HG03342 (cell line): Measurements from ENCODE around the gene PPFIA1.

Experiments
- ATAC-seq: cut with Tn5 transposase; IDR thresholded peaks from one replicate; pipeline ENCODE4 v1.9.1; 2021; ENCODE audit warnings: mild to moderate bottlenecking, moderate library complexity; ENCODE audit not compliant: unreplicated experiment

The PPFIA1 gene

DNA sequence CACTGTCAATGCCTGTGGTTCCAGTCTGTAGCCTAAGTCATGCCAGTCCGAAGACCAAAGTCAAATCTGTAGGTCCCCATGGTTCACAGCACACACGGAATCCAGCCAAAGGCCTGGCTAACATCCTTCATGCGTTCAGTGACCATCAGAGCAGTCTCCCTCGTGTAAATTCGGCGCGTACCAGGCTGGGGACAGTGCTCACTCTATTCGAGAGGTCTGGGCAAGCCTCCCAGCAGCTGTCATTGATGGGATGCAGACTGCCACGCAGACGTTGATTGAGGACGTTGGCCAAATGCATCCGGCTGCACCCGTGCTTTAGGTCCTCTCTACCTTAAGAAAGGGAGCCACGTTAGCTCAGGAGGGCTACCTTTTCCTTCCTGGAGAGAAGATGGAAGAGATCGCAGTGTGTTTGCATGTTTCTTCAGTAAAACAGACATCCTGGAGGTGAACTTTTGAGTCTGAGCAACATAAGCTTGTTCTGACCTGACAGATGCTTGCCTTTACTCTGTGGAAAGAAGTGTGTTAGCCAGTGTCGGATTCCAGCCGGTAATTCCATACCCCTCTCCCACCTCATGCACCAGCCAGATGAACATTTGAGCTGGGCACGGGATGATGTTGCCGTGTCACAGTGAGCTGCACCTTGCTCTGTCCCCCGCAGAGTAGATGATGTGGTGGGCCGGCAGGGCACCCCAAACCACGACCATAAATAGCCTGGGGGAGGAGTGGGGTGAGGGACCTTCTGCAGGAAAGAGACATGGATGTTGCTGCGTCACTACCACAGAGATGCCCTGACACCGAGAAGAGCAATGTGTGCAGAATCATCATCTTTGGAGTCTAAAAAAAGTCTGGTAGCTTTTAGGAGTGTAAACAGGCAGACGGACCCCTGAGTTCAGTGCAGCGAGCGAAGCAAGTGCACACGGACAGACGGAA, 140.1 kb downstream of the PPFIA1 start:
- ATAC-seq, result no peak

DNA sequence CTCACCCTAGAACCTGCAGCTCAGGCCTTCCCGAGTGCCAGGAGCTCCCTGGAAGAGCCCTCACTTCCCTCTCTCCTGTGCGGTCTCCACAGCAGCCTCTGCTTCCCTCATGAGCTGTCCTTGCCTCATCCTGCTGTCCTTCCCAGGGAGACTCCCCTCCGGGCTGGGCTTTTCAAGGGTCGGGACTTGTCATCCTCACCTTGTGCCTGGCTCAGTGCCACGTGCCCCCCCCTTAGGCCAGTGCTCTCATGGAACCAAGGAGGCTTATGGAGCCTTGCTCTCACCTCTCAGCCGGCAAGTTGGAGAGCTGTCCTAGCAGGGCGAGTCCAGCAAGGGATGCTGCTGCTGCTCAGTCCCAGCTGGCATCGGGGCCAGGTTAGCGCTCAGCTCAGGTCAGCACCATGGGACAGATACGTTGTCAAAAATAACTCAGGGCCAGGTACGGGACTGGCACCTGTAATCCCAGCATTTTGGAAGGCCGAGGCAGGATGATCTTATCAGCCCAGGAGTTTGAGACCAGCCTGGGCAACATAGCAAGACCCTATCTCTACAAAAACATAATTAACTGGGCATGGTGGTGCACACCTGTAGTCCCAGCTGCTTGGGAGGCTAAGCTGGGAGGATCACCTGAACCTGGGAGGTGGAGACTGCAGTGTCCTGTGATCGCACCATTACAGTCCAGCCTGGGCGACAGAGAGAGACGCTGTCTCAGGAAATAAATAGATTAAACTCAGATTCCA, 141.4 kb downstream of the PPFIA1 start:
- no peak for ATAC-seq

DNA sequence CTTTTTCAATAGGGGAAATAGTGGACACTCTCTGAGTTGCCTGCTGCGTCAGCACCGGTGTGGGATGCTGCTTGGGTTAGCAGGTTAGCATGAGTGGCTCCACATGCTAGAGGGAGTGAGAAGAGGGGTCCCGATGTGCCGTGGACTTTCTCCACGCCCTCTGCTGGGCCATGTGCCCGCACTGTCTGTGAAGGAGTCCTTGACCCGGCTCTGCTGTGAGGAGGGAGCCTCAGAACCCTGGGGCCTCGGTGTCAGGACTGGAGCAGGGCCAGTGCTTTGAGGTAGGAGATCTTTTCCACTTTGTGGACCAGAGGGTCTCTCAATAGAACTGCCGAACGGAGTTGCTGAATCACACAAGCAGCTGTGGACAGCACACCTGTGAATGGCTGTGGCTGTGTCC, 142.7 kb downstream of the PPFIA1 start:
- no peak for ATAC-seq

DNA sequence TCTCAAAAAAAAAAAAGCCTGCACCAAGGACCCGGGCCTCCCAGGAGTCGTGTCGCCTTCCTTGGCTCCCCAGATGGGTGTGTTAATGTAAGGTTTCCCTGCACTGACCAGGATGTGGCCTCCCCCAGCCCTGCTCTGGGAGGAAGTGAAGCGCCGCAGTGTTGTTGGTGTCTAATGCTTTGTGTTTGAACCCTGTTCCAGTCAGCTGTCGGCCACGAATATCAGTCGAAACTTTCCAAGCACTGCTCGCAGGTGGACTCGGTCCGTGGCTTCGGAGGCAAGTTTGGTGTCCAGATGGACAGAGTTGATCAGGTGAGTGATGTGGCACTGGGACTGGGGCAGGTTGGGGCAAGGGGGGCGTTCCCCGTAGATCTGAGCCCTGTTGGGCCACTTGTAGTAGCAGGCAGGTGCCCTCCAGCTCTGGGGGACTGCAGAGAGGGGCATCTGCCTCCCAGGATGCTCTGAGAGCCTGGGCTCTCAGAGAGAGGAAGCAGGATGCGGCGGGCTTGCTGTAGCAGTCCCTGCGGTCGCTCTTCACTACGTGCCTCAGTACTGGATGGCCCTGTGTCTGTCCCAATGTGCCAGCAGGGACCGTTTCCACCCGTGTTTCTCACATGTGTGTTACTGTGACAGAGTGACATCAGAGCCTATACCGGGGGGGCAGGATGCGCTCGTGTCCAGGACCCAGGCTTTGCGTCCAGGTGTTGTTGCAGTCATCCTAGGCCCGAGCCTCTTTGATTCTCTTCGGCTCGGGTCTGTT, 144.0 kb downstream of the PPFIA1 start:
- no peak for ATAC-seq

DNA sequence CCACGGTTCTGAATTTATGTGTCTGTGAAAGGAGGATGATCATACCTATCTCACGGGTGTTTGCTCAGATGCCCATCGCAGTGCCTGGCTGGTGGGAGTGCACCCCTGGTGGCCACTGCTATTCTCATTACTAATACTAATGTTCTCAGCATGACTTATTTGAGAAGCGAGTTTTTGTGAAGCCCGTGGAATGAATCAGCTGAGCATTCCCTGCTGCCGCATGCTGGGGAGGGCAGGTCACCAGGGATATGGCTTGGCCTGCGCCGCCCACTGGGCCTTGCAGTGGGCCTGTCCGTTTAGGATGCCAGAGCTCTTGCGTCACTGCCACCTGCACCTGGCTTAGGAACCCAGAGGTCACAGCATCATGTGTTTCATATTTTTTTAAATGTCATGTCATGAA, 144.7 kb downstream of the PPFIA1 start:
- ATAC-seq, result no peak

DNA sequence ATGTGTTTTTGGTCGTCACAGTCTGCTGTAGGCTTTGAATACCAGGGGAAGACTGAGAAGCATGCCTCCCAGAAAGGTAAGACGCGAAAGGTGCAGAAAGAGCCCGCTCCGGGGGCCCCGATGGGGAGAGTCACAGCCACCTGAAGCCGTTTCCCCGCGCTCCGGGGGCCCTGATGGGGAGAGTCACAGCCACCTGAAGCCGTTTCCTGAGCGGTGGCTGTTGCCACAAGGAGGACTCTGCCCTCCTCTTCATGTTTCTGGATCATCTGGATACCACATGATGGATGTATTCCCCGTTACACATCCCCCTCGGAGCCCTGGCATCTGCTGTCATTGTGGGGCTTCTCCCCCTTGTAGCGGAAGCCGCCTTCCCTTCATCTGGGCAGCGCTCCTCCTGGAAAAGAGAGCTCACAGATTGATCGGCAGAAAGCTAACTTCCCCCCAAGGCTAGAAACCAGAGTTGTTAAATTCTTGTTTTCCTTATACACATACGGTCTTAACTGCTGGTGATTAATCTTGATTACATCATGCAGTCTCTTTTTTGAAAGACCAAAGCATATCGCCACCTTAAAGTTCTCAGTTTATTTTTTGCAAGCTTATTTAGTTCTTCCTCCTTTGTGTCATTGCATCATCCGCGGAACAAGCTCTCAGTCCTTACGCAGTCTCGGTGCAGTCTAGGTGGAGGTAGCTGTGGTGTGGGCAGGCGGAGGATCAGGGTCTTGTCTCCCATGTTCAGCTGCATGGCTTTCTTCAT, 145.3 kb downstream of the PPFIA1 start:
- no peak for ATAC-seq

DNA sequence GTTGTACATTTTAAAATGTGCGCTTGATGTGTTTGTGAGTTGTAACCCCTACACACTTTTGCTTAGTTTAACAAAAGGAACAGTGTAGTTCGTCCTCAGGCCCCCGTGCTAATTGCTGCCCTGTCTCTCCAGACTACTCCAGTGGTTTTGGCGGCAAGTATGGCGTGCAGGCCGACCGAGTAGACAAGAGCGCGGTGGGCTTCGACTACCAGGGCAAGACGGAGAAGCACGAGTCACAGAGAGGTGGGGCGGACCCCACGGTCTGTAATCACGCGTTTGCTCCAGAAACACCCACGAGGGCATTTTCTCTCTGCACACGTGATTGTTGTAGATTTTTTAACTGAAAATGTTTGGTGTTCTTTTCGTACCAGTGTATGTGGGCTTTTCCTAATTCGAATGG, 146.4 kb downstream of the PPFIA1 start:
- no peak for ATAC-seq

DNA sequence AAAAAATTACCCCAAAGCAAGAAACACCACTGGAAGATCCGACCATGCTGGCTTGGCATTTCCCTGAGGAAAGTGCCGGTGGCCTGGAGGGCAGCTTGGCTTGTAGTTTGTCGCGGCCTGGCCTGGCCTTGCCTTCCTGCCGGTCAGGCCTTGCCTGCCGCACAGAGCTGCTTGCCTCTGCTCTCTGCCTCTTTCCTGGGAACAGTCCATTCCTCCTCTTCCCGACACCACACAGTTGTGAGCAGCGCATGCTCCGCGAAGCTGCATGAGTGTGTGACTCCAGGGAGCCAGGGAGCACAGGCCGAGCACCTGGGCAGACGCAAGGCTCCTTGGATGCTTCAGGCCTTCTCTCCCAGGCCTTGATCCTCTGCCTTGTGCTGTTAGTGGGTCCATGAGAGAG, 147.6 kb downstream of the PPFIA1 start:
- no peak for ATAC-seq

DNA sequence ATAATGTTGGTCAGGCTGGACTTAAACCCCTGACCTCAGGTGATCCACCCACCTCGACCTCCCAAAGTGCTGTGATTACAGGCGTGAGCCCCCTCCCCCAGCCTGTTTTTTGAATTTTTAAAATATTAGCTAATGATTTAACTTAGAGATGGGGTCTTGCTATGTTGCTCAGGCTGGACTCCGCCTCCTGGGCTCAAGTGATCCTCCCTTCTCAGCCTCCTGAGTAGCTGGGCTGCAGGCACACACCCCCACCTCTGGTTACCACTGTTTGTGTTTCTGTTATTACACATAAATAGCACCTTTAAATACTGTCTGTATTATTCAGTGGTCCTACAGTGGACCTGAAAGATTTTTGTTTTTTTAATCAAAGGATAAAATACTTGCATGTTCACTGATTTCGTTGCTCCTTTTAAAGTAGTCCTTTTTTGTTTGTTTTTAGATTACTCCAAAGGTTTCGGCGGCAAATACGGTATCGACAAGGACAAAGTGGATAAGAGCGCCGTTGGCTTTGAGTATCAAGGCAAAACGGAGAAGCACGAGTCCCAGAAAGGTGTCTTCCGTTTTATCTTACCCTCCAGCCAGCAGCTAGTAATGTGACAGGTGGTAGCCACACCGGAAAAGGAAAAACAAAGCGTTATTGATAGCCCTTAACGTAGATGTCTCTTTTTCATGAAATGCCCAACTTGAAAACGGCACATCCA, 149.0 kb downstream of the PPFIA1 start:
- no peak for ATAC-seq

DNA sequence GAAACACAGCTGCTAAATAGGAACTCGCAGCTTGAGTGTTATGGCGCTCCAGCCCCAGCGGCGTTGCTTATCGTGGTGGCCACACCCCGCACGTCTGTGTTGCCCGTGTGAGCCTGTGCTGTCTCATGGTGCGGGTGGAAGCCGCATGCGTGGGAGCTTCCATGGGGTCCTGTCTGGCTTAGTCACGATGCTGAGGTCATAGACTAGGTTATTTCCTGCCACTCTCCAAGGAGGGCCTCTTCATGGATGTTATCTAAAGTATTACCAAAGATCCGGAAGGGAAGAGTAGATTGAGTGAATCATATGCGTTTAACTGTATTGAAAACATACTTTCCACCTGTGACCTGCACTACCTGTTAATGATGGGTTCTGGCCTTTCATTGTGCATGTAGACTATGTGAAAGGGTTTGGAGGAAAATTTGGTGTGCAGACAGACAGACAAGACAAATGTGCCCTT, 149.5 kb downstream of the PPFIA1 start:
- no peak for ATAC-seq

DNA sequence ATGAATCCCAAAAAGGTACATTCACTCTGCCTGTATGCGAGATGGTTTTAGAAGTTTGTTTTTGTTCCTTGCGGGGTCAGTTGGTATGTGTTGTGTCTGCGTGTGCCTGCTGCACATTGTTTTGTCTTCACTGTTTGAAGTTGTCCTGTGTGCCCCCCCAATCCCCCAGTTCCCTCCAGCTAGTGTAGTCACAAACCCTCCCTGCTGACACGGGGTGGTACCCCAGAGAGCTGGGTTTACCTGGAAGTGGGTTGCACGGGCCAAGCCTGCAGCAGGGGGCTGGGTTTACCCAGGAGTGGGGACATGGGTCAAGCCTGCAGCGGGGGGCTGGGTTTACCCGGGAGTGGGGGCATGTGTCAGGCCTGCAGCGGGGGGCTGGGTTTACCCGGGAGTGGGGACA, 150.0 kb downstream of the PPFIA1 start:
- ATAC-seq, result no peak

DNA sequence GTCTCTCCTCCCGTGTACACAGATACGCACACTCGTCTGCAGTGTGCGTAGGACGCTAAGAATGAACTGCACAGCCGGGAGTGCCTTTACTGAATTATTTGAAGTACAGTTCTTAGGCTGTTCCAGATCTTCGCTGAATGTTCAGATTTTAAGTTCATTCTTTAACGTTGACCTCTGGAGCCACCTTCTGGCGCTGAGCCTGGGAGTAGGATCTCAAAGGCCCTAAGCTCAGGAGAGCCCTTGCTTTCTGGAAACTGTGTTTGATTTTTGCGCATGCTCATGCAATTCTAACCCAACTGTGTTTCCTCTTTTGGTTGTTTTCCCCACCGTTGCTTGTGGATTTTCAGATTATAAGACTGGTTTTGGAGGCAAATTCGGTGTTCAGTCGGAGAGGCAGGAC, 150.6 kb downstream of the PPFIA1 start:
- no peak for ATAC-seq

DNA sequence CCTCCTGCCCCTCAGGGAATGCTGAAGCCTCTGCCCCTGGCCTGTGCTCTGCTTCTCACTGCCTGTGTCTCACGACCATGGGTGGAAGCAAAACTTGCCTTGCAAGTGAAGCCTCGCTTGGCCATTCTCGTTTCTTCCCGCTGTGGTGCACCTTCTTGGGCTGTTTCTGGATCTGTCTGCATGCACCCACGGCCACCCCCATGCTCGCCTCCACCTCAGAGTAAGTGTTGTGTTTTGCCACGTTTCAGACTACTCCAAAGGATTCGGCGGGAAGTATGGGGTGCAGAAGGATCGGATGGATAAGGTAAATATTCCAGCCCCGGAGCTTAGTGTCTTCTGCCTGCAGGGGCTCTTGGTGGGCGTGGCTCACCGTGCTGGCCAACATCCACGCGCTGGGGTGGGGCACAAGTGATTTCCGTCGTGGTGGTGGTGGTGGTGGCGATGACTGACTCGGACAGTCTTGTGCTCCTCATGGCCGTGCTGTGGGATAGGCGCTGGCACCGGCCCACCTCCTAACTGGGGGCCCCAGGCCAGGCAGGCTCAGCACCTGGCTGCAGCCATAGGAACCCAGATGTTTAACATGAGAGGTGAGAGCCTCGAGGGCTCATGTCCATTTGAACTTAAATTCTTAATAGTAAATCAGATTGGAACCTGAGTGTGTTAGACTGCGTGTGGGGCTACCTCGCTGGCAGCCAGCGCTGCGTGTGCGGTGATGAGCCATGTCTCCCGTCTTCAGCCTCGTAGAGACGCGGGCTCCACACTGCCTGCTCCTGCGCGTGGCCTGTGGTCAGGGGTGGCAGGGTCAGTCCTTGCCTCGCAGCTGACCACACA, 152.4 kb downstream of the PPFIA1 start:
- ATAC-seq, result no peak

DNA sequence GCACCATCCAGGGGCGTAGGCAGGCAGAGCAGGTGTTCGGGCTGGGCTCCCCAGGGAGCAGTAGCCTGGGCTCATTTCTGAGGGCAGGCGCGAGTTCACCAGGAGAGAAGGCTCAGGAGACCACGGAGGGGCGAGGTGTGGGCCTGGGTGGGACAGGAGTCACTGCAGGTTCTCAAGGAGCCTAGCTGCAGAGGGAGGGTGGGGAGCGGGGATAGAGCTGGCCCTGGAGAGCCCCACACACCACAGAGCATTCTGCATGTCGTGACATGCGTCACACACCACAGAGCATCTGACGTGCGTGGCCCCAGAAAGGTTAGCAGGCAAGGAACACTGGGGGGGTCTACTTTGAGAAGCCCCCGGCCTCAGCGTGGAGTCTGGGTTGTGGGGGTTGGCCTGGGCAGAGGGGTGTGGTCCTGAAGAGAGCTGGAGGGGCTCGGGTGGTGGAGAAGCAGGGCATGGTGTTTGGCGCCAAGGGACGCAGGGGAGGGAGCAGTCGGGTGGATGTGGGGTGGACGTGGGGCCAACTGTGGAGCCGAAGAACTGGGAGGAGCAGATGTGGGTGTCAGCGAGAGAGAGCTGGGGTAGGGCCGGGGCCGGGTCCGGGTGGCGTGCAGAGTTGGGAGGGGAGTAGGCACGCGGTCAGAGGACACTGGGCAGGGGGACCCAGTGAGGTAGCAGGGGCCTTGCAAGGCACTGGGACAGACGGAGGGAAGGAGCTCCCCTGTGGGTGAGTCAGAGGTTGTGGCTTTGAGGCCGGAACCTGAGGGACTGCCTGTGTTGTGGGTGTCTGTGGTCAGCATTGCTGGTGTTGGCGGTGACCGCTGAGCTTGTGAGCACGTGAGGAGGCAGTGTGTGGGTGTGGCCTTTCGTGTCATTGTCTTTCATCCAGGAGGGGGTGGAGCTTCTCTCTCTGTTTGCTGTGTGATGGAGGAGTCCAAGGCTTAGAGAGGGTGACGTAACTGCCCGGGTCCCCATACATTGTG, 153.3 kb downstream of the PPFIA1 start:
- ATAC-seq, result no peak

DNA sequence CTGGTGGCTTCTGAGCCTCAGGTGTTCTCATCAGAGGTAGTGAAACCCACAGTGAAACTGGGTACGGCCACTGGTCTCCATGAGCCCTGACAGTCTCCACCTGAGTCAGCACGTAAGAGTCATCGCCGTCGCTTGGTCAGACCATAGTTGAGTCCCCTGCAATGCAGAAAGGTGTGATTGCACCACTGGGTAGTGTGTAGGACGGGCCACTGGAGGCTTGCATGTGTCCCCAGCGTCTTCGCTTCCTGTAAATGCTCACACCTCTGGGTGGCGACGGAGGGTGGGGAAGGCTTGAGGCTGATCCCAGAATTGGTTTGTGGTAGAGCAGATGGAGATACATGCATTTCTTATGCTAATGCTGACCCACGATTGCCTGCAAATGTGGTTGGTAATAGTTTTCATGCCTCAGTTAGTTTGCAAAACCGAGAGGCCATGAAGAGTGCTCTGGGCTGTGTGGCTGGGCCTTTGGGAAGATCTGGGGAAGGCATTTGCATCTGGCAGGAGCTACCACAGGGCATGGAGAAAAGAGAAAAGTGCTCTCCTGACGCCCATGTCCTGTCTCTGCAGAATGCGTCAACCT, 154.4 kb downstream of the PPFIA1 start:
- ATAC-seq, result no peak

DNA sequence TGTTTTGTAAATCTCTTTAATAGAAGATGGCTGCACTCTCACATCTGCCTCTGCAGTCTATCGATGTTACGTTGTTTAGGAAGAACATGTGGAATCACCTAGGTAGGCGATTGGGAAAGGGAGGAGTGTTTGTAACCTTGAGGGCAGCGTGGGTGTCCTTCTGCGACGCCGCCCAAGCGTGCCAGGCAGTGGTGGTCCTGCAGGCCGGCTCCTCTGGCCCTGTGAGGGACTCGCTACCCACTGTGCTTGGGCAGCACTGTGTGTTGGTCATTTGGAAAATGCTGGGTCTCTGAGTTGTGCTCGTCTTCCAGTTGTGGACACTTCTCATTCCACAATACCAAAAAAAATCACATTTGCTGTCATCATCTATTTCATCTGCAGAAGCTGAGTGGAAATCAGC, 156.9 kb downstream of the PPFIA1 start:
- no peak for ATAC-seq

DNA sequence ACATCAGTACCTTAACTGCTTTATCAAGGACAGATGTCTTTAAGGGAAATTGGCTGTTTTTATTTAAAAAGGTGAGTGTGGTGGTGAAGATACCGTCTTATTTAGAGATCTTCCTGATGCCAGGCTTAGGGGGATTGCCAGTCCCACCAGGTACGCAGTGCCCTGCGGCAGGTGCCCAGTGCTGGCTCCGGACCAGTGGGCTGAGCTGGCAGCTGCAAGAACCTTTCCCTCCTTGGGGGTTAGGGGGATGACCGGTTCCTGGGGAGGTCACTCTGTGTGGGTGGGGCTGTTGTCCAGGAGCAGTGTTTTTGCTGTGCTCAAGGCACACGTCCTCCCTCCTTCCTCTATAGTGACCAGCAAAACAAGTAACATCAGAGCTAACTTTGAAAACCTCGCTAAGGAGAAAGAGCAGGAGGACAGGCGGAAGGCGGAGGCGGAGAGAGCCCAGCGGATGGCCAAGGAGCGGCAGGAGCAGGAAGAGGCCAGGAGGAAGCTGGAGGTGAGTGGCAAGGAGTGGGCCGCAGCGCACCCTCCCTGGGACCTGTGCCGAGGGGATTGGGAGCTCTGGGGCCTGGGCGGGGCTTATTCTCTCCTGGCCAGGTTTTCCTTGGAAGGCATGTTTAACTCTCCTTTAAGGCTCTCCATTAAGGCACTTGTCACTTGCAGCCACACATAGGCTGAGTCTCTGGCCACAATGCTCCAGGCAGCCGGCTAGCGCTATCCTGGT, 158.4 kb downstream of the PPFIA1 start:
- no peak for ATAC-seq
